Inferior parietal cortex (tissue), 1 donor: ENCODE data around the gene CNTNAP2.
"Not testable (repeated sequence)": the region's sequence is repeated elsewhere in the genome, so short reads cannot be mapped to it uniquely, and the experiment has no call there.

Experiments used
- DNase-seq: peaks from one replicate; pipeline ENCODE4 v3.0.0-alpha.2; 2016; ENCODE audit errors: extremely low spot score

Gene CNTNAP2

DNA sequence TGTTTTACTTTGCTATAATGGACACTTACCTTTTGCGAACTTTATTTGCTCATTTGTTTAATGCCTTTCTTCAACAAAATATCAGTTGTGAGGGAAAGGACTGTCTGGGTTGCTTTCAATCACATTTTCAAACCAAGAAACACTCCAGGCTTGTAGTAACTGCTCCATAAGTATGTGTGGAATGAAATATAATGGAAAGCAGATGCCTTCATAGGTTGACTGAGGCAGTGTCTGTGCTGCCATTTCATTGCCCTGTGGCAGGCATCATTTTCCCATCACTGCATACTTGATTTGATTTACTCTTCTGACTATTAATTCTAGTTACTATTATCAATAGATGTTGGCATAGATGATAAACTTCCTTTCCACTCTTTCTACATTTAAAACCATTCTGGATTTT, 762.3 kb downstream of the CNTNAP2 start:
- DNase-seq: no peak

GRCh38 chr7:146885231-146885630, 768.6 kb downstream of the CNTNAP2 start:
- no peak for DNase-seq

GRCh38 chr7:146889806-146890555, 773.4 kb downstream of the CNTNAP2 start:
- no peak for DNase-seq

DNA sequence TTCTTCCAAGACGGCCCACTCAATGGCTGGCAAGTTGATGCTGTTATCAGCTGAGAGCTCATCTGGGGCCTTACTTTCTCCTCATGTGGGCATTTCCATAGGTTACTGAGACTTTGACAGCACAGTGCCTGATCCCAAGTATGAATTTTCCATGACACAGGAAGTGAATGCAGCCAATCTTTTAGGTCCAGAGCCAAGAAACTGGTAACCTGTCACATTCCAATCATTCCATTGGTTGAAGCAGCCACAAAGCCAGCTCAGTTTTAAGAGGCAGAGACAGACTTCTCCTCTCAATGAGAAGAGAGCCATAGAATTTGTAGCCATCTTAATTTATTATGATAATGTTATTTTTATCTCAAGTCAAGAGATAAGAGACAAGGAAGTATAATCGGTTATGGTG, 775.5 kb downstream of the CNTNAP2 start:
- DNase-seq: no peak

DNA sequence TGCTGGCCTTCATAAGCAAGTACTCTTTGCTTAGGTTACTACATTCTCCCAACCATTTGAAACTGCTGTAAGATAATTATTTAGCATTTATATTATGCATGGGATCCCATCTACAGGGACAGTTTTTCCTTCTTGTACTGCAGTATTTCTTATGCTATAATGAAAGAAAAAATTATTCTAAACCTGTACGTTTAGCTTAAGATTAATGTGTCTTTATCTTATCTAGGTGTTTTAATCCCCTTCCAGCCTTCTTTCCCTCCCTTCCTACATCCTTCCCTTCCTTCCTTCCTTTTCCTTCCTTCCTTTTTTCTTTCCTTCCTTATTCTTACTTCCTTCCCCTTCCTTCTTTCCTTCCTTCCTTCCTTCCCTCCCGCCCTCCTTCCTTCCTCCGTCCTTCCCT, 778.3 kb downstream of the CNTNAP2 start:
- no peak for DNase-seq

- no peak for DNase-seq
Observed at GRCh38 chr7:146902266-146902665, 785.7 kb downstream of the CNTNAP2 start.

GRCh38 chr7:146902728-146903127, 786.1 kb downstream of the CNTNAP2 start:
- no peak for DNase-seq

GRCh38 chr7:146905746-146906145, 789.1 kb downstream of the CNTNAP2 start:
- not testable (repeated sequence) for DNase-seq

DNA sequence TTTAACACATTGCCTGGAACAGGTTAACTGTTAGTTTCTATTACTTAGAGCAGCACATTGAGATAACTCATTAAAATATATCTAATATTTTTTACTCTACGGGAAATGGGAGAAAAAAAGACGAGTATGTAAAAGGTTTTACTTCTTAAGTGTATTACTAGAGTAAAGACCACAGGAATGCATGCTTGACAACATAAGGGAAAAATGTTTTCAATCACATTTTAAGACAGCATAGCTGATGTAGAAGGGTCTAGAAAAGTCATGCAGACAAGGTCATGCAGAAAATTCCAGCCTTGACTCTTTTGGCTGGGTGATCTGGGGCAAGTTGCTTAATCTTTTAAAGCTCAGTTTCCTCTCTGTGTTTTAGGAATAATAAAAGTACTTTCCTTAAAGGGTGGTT, 806.2 kb downstream of the CNTNAP2 start:
- DNase-seq: no peak

GRCh38 chr7:146926841-146927240, 810.2 kb downstream of the CNTNAP2 start:
- no peak for DNase-seq

DNA sequence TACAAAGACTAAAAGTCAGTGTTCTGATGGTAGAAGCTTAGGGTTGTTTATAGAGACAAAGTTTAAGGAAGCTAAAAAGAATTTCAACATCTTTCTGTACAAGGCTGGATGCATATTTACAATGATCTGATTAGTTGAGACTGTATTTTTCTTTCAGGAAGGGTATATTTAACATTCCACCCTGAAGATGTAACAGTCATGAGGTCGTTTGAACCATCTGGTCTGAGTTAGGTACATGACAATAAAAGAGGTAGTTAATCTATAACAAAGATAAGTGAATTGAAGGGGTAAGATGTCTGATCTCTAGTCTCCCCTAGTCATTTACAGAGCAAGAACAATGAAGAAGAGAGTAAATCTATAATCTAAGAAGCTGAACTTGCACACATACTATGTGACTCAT, 821.2 kb downstream of the CNTNAP2 start:
- DNase-seq: no peak

GRCh38 chr7:146943483-146943882, 826.9 kb downstream of the CNTNAP2 start:
- no peak for DNase-seq

DNA sequence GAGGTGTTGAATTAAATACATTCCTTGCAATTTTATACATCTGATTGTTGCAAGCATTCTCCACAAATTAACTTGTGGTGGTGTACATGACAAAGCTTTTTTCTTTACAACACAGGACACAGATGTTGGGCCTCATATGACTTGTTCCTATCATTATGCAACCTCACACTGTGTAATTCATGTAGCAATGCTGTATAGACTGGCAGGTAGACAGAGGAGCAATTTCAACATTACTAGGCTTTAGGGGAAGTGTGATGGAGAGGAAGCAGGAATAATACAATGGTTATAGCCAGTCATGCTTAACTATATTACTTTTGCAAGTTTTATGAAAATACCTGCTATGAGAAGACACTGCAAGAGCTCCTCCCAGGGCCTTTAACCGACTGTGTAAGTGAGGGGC, 832.1 kb downstream of the CNTNAP2 start:
- DNase-seq: no peak

DNA sequence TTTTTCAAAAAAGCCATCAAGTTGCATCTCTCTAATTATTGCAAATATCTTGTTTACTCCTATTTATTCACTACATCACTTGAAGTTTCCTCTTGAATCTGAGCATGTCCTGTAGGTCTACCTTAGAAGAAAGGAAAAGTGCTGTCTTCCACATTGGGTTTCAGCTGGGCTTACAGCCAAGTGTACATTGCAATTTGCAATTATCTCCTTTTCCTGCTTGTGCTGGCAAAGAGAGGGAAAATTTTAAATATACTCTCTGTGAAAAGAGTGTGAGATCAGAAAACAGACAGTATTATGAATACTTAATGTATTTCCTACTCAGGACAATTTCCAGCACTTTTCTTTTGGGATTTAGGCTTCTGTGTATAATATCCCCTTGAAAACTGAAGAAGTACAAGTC, 839.7 kb downstream of the CNTNAP2 start:
- no peak for DNase-seq

GRCh38 chr7:146956853-146957252, 840.3 kb downstream of the CNTNAP2 start:
- no peak for DNase-seq

DNA sequence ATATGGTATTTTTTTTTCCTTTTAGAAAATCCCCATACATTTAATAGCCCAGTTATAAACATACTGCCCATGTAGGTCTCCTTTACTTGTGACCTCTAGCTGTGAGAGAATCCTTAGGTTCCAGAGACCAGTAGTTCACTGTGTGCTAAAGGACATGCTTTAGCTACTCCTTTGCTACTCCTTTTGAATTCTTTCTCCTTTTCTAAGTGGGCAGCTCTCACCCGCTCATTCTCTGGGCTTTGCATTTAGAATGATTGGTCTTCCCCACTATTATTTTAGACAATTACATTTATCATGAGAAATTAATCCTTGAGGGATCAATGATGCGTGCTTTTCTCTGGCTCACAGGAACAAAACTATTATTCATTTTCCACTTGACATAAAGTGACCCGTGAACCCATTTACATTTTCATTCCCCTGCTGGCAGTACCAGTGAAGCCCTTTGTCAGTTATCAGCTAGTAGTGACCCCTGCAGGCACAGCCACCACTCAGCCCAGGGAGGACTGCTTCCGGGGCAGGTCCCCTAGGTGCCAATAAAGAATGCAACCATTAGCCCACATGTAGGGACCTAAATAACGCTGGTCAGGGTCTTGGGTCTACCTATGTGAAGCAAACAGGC, 844.3 kb downstream of the CNTNAP2 start:
- DNase-seq: no peak

DNA sequence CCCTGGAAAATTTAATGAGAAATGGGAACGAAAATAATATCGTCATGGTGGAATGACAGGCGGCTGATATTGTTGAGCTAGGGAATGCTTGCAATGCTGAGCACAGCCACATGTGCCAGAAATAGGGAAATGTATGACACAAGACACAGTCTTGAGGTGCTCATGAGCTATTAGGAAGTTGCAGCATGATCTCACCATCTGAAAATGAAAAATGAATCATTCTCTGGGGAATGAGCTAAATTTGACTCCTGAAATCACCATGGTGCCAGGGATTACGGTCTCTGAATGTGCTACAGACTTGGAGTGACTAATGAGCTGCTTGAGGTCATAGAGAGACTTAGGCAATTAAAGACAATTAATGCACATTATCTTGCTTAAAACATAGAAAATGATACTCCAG, 845.0 kb downstream of the CNTNAP2 start:
- DNase-seq: no peak

DNA sequence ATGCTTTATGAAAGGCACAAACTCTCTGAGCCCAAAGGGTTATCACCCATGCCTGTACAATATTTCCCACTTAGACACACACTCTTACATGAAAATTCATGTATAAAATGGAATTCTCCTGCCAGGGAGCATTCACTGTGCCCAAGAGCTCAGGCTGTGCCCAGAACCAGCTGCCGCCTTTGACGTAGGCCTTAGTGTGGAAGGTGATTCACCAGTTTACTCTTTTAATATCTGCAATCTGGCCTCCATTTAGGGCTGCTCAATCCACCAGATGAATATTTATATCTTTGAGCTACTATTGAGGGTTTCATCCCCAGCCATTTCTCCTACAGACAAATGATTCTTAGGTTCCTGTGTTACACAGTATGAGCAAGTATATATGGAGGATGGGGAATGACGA, 849.7 kb downstream of the CNTNAP2 start:
- DNase-seq: no peak

GRCh38 chr7:146982482-146982881, 865.9 kb downstream of the CNTNAP2 start:
- DNase-seq: no peak

- DNase-seq: no peak
Observed at GRCh38 chr7:146991596-146991995, 875.0 kb downstream of the CNTNAP2 start.

DNA sequence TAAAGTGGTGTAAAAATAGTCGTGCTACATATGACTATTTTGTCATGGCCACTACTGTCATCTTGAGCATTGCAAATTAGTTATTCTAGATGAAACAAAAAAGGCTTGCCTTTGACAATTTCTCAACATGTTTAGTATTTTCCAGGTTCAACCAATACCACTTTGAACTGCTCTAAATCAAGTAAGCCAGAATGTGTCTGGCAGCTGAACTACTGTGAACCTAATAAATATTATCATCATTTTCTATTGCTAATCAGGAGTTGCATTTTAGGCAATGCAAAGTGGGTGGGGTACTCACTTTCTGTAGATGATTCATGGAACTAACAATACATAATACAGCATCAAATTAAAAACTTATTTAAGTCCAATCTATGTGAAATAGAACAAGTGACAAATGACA, 877.2 kb downstream of the CNTNAP2 start:
- DNase-seq: no peak

DNA sequence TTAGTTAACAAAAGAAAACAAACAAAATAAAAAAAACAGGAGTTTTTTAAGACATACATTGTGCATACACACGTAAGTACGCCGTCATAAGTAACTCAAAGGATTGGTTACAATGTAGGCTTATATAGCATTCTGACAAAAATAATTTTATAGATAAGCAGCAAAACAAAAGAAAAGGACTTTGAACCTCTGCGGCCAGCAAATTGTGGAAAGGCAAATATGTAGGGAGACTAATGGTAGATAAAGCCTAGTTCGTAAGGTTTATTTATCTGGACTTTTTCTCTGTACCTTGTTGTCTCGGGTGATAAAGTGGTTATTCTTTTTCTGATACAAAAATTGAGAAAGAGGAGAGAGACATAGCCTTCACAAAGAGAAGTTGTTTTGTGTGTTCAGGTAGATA, 891.9 kb downstream of the CNTNAP2 start:
- no peak for DNase-seq

DNA sequence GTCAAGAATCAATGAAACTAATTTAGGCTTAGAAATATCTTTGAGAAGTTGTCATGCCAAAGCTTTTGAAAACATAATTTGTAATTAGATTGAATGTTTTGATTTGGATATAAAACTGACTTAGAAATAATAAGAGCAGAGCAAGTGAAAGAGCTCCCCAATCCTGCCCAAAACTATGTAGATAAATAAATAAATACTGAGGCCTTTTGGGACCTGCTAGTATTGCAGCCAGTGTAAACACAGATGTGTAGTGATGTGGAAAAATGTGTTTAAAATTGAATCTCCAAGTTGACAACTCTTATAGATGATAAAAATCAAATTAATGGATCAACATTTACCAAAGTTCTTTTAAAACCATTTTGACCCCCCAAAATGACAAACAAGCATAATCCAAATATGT, 896.1 kb downstream of the CNTNAP2 start:
- DNase-seq: no peak

DNA sequence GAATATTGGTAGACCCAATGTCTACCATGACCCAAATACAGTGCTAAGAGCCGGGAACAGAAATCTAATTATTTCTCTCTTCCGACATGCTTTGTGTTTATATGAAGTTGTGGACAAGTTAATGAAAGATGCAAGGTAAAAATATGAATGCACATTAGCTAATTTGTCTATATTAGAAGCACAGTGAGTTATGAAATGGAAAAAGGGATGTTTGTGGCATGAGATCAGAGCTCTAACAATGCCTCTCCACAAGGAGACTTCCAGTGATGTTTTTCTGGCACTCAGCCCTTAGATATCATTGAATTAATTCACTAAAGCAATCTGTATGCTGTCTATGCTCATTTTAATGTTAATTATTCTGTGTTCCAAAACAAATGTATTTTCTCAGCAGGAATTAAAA, 897.2 kb downstream of the CNTNAP2 start:
- DNase-seq: no peak
